ENCODE data around the gene RNF214.

RNF214 gene

GRCh38 chr11:117193130-117194020, 39.1 kb upstream of the RNF214 start:
- no peak for DNase-seq (ENCODE audit: extremely low read depth, low read depth)
- TF ChIP-seq, protein P1, sequence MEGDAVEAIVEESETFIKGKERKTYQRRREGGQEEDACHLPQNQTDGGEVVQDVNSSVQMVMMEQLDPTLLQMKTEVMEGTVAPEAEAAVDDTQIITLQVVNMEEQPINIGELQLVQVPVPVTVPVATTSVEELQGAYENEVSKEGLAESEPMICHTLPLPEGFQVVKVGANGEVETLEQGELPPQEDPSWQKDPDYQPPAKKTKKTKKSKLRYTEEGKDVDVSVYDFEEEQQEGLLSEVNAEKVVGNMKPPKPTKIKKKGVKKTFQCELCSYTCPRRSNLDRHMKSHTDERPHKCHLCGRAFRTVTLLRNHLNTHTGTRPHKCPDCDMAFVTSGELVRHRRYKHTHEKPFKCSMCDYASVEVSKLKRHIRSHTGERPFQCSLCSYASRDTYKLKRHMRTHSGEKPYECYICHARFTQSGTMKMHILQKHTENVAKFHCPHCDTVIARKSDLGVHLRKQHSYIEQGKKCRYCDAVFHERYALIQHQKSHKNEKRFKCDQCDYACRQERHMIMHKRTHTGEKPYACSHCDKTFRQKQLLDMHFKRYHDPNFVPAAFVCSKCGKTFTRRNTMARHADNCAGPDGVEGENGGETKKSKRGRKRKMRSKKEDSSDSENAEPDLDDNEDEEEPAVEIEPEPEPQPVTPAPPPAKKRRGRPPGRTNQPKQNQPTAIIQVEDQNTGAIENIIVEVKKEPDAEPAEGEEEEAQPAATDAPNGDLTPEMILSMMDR (IDR thresholded peaks at IDR 0.05; ENCODE audit: low read depth, low read length), result no peak

- no peak for DNase-seq (ENCODE audit: extremely low read depth, low read depth)
- TF ChIP-seq, protein P1 (IDR thresholded peaks at IDR 0.05; ENCODE audit: low read depth, low read length), result no peak
These were observed 38.2 kb upstream of the RNF214 start for GRCh38 chr11:117194267-117194666.

GRCh38 chr11:117195258-117195657, 37.2 kb upstream of the RNF214 start:
- TF ChIP-seq, protein P1 (IDR thresholded peaks at IDR 0.05; ENCODE audit: low read depth, low read length), result no peak
- DNase-seq (ENCODE audit: extremely low read depth, low read depth), result no peak

DNA sequence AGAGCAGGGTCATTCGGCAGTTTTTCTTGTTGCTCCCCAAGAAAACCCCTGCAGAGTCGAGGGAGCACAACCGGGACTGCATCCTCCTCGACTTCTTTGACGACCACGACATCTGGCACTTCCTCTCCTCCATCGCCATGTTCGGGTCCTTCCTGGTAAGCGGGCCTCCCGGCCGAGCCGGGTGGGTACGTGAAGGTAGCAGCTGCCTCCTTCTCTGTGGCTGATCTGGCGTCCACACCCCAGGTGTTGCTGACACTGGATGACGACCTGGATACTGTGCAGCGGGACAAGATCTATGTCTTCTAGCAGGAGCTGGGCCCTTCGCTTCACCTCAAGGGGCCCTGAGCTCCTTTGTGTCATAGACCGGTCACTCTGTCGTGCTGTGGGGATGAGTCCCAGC, 36.7 kb upstream of the RNF214 start:
- DNase-seq (ENCODE audit: extremely low read depth, low read depth), result no peak
- TF ChIP-seq, protein P1 (IDR thresholded peaks at IDR 0.05; ENCODE audit: low read depth, low read length), result no peak

DNA sequence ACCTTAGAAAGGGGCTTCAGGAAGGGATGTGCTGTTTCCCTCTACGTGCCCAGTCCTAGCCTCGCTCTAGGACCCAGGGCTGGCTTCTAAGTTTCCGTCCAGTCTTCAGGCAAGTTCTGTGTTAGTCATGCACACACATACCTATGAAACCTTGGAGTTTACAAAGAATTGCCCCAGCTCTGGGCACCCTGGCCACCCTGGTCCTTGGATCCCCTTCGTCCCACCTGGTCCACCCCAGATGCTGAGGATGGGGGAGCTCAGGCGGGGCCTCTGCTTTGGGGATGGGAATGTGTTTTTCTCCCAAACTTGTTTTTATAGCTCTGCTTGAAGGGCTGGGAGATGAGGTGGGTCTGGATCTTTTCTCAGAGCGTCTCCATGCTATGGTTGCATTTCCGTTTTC, 35.5 kb upstream of the RNF214 start:
- no peak for DNase-seq (ENCODE audit: extremely low read depth, low read depth)
- TF ChIP-seq, protein P1 (IDR thresholded peaks at IDR 0.05; ENCODE audit: low read depth, low read length), result no peak

- DNase-seq (ENCODE audit: extremely low read depth, low read depth), result no peak
- TF ChIP-seq, protein P1 (IDR thresholded peaks at IDR 0.05; ENCODE audit: low read depth, low read length), result peak; percentile 35
These were observed 34.7 kb upstream of the RNF214 start for GRCh38 chr11:117197516-117198456.
